ENCODE data around the gene CYBC1.
A peak's percentile ranks its signal among the peaks of the same experiment; 100 is the strongest.
"Not testable (repeated sequence)": the region's sequence is repeated elsewhere in the genome, so short reads cannot be mapped to it uniquely, and the experiment has no call there.

Gene CYBC1

DNA sequence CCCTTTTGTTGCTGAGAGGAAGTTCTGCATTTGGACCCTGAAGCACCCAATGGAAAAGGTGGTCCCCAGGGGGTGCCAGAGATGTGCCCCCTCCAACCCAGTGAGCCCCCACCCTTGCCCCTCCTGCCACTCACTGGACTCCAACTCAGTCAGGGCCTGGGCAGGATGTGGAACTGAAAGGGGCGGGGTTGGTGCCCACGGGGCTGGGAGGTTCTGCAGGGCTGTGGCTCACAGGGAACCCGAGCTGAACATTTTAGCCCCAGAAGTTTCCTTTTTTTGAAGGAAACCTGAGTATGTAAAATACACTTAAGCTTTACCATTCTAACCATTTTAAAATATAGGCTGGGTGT is 16.4 kb downstream of the CYBC1 start:
- DNase-seq (ENCODE audit: low spot score) = no peak

DNA sequence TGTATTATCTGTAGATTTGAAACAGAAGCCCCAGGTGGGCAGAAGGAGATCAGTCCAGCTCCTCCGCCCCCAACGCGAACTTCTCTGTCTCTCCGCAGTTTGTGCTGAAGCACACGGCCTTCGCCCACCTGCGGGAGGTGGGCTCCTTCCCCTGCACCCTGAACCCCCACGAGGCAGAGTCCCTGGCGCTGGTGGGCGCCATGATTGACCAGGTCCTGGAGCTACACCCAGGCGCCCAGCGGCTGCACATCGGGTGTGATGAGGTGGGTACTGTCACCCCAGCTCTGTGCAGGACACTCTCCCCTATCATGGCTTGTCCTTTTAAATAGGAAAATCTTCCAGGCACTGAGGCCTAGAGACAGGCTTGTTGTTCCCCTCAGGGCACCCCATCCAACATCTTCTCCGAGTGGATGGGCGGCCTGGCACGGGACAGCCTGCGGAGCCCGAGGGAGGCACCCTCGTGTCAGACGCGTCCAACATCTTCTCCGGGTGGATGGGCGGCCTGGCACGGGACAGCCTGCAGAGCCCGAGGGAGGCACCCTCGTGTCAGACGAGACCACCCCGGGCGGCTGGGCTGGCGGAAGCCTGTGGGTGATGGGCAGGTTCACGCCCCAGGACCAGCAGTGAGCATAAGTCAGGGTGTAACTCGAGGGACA is 16.9 kb downstream of the CYBC1 start:
- no peak for DNase-seq (ENCODE audit: low spot score)

DNA sequence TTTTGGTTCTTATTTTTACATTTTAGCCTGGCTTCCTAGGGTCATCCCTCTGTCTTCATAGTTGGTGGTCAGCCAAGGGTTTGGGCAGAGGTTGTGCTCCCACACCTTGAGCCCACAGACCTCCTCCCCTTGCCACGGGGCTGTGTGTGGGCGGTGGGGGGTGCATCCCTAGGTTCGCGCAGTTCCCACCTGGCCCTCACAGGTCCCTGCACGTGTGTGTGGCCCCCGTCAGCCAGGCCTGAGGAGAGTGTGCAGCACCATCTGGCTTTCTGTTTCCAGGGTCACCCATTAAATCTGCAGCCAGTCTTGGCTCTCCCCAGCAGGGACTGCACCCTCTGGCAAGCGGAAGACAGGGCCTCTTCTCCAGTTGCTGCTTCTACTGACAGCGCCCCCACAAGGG is 18.5 kb downstream of the CYBC1 start:
- no peak for DNase-seq (ENCODE audit: low spot score)

DNA sequence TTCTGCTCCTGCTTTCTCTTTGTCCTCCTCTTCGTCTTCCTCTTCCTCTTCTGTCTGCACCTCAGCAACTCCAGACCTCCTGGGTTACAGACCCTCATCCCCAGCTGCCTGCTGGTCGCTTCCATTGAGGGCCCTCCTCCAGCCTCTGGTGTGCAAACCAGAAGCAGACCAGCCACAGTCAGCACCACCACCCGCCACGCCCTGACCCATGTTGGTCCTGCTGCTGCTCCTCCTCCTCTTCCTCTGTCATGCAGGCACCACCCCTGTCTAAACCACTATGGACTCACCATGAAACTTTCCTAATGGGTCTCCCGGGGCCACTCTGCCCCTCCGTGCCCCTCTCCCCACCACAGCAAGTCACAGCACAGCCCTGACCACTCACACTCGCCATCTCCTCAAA is 20.7 kb downstream of the CYBC1 start:
- no peak for DNase-seq (ENCODE audit: low spot score)

DNA sequence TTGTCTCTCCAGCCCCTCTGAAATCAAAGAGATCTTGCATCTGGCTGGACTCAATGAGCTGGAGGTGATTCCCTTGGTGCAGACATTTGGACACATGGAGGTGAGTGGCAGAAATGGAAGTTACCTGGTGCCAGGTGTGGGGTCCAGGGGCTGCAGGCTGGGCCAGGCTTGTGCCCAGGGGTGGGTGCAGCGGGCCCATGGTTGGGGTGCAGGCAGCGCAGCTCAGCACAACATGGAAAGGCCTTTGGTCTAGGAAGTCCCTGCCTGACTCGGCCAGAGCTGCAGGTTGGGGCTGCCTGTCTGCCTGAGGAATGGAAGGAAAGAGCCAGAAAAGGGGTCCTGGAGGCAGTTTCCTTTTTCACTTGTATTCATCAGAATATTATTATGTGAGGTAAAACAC is 22.0 kb downstream of the CYBC1 start:
- DNase-seq (ENCODE audit: low spot score) = no peak

DNA sequence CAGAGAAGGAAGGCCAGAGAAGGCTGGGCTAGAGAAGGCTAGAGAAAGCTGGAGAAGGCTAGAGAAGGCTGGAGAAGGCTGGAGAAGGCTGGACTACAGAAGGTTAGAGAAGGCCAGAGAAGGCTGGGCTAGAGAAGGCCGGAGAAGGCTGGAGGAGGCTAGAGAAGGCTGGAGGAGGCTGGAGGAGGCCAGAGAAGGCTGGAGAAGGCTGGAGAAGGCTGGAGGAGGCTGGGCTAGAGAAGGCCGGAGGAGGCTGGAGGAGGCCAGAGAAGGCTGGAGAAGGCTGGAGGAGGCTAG is 25.7 kb downstream of the CYBC1 start:
- DNase-seq (ENCODE audit: low spot score) = no peak

DNA sequence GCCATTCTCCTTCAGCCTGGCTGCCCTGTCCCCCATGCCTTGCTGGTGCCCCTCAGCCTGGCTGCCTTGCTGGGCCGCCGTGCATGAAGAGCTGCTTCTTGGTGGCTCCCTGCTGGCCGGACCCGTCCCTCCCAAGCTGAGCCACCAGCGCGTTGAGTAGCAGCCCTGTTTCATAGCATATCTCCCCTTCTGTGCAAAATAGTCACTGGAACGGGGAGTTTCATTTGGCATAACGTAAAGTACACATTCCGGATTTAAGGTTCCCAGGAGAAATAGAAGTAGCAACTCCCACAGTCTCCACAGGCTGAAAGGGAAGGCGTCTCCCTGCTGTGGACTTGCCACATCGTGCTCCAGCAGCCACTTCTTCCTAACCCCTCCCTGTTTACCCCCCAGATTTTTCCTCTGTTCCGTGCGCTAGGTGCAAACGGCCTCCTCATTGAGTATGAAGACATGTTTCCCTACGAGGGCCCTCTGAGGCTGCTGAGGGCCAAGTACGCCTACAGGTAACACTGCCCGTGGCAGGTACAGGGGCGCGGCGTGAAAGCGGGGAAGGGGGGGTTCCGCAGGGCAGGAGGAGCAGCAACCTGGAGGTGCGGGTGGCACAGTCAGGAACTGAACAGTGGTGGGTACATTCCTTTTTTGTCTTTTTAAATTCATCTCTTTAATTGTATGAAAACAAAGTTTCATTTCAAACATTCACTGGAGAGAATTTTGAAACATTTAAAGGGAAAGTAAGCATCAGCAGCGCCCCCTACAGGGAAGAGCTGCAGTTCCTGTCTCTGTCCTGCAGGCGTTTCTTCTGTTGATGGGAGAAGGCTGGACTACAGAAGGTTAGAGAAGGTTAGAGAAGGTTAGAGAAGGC is 26.3 kb downstream of the CYBC1 start:
- no peak for DNase-seq (ENCODE audit: low spot score)

DNA sequence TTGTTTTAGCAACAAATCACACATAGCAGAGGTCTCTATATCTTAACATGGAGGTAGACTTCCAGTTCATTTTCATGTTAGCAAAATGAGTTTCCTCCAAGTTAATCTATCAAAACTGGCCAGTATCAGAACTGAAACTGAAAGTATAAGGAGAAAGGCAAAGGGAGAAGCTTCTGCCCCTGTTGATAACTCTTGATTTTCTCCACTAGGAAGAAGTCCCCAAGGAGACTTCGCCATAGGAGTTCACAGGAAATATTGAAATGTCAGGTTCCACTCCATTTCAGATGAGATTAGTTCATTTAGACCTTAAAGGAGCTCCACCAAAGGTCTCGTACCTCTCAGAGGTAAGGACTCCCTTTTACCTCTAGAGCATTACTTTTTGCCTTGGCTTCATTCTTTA is 31.0 kb downstream of the CYBC1 start:
- no peak for DNase-seq (ENCODE audit: low spot score)

DNA sequence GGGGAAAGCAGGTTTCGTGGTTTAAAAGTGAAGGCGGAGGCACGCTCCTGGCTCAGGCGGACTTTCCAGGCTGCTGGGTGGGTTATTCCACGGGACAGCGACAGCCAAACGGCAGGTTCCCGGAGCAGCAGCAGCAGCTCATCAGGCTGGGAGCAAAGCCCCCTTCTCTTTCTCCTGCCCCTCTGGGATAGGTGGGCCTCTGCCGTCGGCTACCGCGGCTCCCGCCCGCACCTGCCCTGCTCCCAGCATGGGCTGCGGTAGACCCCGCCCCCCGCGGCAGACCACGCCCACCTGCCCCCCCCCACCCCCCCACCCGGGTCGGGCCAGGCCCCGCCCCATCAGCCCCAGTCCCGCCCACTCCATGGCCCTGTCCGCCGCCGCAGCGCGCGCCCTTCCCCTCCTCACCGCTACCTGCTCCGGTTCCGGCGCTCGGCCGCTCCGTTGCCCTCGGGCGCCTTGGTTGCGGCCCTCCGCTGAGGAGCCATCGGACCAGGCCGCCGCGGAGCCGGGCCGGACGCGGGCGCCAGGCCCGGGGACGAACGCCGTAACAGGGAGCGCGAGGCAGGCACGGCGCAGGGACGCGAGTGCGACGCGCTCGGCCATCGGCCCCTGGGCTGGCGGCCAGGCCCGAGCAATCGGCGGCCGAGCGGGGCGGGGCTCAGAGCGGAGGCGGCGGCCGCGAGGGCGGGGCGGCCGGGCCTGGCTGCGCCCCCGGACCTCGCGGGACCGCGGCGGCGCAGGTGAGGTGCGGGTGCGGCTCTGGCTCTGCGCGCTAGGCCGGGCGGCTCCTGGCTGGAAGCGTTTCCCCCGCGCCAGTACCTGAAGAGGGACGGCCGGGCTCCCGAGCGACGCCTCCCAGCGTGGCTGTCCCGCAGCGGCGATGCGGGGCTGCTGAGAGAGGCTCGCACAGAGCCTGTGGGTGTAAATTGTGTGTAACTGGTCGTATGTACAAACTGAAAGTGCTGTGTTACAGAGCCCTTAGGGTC is 32.3 kb downstream of the CYBC1 start, which contains the start of the genes HEXD and OGFOD3:
Gene HEXD (plus strand): TSS at position 347 of the 986 bp plus-strand sequence. CDS start 1,453 bp downstream, outside the sequence.
Gene OGFOD3 (minus strand): TSS at position 586 of the 986 bp plus-strand sequence. CDS start 101 bp downstream, at position 485.
- DNase-seq (ENCODE audit: low spot score) = peak; percentile 84

DNA sequence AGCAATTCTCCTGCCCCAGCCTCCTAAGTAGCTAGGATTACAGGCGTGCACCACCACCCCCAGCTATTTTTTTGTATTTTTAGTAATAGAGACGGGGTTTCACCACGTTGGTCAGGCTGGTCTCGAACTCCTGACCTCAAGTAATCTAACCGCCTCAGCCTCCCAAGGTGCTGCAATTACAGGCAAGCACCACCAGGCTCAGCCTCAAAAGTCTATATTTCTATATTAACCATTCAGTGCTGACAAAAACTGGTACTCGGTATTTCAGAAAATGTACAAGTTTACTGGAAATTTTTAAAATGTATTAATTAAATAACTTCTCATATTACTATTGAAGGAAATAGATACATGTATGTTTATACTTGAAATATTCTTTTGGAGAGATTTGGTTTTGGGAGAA is 33.8 kb downstream of the CYBC1 start:
- DNase-seq (ENCODE audit: low spot score) = no peak

DNA sequence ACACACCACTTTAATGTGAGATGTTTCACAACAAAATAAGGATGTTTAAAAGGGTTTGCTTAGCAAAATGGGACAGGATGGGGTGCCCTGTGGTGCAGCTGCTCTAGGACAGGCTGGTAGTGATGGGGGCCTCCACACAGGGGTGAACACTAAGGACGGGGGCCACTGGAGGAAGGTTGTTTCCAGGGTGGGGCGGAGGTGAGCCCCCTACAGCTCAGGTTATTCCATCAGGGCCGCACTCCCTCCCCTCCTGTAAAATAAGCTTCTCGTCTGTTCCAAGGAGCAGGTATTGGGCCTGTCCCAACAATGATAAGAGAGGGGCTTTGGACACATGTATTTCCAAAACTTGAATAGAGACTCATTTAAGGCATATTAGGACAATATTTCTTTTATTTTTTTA is 34.3 kb downstream of the CYBC1 start:
- DNase-seq (ENCODE audit: low spot score) = no peak

DNA sequence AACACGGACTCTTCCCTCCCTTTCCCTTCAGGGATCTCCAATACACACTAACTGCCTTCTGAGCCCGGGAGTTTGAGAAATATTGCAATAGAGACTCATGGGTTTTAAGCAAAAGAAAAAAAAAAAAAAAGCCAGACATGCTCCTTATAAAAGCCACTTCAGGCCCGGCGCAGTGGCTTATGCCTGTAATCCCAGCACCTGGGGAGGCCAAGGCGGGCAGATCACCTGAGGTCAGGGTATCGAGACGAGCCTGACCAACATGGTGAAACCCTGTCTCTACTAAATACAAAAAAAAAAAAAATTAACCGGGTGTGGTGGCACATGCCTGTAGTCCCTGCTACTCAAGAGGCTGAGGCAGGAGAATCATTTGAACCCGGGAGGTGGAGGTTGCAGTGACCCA is 34.8 kb downstream of the CYBC1 start:
- no peak for DNase-seq (ENCODE audit: low spot score)

DNA sequence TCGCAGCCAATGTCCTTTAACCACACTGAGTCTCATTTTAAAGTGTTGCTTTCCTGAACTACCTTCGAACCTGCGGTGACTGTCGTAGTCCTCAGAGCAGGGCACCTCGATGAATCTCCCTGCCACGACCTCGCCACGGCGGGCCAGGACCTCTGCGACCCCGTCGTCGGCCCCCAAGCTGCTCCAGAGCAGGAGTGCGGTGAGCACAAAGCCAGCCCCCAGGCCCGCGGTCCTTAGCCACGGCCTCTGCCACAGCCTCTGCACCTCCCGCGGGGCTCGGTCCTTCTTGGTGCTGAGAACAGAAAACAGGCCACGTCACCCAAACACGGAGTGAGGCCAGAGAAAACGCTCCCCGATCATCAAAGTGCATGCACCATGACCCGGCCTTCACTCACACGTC is 35.2 kb downstream of the CYBC1 start:
- no peak for DNase-seq (ENCODE audit: low spot score)

DNA sequence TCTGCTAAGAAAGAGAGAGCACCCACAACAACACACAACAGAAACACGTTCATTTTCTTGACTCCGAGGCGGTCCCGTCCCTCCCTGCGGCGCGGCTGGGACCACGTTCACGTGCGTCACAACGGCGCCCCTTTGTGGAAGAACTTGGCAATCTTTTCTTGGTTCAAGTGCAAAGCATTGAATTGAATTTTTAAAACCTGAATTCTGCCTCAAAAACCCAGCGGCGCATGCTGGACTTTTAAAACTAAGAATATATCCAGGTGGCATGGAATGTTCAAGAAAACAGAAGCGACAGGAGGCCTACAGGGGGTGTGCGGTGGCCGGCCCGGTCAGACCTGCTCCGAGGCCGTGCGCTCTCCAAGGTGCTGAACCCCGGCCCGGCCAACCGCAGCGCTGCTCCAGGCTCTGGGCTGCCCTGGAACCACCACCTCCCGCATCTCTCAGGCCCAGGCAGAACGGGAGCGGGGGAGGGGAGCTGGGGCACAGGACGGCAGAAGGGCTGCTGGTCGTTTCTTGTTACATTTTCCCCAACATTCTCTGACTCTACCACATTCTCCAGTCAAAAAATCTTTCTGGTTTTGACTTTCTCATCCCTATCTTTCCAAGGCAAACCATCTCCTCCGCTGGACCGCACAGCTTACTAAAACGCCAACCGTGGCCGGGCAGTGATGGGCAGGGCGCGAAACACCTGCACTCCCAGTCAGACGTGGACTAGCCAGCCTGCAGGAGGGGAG is 35.8 kb downstream of the CYBC1 start:
- peak; percentile 58 for DNase-seq (ENCODE audit: low spot score)

DNA sequence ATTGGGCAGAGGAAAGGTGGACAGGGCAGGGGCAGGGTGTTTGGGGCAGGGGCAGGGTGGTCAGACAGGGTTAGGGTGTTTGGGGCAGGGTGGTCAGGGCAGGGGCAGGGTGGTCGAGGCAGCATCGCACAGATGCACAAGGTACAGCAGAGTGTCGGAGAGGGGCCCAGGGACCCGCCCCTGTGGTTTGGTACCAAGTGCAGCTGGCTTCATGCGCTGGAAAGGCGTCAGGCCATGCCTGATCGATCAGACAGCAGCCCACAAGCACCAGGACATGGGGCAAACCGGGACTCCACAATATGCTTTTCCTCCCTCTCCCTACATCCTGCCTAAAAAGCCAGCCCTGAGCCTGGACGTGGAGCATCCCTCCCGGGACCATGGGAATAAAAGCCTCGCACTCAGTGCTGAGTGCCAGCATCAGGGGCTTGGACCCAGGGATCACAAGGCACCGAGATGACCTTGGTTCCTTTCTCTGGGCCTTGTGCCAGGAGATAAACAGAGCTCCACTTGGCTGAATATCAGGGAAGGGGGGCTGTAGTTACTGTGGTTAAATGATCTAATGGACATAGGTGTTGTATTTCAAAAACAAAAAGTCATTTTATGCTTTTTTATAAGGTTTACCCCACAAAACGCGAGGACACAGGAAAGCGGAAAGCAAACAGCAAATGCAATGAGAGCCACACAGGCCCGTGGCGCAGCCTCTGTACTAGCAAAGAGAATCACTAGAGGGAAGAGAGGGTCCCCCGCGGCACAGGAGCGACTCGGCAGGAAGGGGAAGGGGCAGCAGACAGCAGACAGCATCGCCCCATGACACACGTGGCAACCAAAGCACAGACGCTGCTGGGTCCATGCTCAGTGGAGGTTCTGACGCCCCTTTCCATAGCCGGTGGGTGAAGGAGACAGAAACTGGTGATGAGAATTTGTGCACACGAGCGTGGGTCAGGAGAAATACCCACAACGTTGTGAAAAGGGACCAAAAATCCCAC is 37.7 kb downstream of the CYBC1 start:
- no peak for DNase-seq (ENCODE audit: low spot score)

DNA sequence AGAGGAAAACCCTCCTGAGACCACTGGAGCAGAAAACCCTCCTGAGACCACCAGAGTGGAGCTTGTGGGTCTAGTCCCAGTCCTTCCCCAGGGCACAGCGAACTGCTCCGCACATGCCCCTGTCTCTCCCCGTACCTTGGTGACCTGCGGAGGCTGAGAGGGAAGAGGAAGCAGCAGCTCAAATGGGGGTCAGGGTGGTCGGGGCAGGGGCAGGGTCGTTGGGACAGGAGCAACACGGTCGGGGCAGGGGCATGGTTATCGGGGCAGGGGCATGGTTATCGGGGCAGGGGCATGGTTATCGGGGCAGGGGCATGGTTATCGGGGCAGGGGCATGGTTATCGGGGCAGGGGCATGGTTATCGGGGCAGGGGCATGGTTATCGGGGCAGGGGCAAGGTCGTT is 38.5 kb downstream of the CYBC1 start:
- not testable (repeated sequence) for DNase-seq (ENCODE audit: low spot score)

DNA sequence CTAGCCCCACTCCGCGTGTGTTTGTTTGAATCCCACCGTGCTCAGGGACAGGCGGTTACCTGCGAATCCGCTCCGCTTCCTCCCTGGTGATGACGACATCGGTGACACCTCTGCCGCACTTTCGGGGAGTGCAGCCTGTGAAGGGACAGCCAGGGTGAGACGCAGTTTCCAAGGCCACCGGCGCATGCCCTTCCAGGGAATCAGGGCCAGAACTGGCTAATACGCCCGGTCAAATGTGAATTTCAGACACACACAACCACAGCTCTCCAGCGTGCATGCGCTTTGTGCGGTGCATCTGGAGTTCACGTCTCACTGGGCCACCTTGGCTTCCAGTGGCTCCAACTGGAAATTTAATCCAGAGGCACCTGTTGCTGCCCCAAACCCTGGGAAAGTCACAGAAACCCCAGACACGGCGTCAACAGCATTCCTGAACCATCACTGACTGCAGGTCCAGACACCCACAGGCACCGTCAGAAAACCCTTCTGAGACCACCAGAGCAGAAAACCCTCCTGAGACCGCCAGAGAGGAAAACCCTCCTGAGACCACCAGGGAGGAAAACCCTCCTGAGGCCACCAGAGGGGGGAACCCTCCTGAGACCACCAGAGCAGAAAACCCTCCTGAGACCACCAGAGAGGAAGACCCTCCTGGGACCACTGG is 39.0 kb downstream of the CYBC1 start:
- no peak for DNase-seq (ENCODE audit: low spot score)

DNA sequence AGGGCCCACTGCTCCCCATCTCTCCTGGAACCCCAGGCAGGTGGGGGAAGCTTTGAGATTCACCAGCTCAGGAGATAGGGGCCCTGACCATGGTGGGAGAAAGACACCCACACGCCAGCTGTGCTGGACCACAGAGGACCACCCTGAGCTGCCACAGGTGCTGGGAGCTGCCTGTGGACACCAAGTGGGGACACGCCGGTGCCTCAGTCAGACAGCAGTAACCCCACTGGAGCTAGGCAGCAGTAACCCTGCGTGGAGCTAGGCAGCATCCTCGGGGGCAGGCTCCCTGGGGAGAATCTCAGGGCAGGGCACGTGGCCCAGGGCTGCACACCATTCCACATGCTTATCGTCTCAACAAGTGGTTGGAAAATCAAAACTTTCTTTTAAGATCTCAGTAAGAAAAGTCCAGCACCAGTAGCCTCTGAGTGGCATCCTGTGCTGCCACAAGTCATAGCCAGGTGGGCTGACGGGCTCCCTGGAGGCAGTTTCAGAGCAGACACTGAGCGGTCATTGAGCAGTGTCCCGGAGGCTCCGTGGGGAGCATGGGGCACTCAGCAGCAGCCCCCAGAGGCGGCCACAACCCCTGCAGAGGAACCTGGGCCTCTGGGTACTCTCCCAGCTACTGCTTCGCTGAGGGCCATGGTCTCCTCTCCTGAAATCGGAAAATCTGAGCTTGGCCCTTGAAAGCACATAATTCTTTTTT is 40.4 kb downstream of the CYBC1 start:
- no peak for DNase-seq (ENCODE audit: low spot score)

DNA sequence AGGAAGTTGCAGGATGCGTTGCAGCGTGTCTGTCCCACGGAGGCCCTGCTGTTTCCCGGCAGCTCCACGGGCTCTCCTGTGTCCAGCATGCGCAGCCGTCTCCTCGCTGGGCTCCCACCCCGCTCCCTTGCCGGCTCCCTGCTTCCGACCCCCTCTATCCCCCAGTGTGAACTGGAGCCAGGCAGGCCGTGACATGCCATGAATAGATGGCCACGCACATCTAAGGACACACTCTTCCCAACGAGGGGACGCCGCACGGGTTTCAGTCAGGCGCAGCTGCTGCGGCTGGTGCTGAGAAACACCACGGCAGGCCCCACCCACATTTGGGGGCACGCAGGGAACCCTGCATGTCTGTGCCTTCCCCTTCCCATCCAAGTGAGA is 41.6 kb downstream of the CYBC1 start:
- DNase-seq (ENCODE audit: low spot score) = no peak

Measured in globus pallidus (tissue), 1 donor.